ENCODE data around the gene ALAS1. TPM values are rescaled to one million over a fixed set of nuclear protein-coding genes. Genes with fewer than 3 reads are reported as not detected.
A peak's percentile ranks its signal among the peaks of the same experiment; 100 is the strongest.

Gene ALAS1
- total RNA-seq, 1 donor from 2014 or later, result 47.8 TPM

GRCh38 chr3:52228266-52228665 is 30.3 kb downstream of the ALAS1 start:
- no peaks in the 10 kb centered on the region for H3K9me3 Mint-ChIP-seq
- H3K36me3 Mint-ChIP-seq (ENCODE audit: low read depth), result no peaks in the 10 kb centered on the region
- TF ChIP-seq, protein P1, sequence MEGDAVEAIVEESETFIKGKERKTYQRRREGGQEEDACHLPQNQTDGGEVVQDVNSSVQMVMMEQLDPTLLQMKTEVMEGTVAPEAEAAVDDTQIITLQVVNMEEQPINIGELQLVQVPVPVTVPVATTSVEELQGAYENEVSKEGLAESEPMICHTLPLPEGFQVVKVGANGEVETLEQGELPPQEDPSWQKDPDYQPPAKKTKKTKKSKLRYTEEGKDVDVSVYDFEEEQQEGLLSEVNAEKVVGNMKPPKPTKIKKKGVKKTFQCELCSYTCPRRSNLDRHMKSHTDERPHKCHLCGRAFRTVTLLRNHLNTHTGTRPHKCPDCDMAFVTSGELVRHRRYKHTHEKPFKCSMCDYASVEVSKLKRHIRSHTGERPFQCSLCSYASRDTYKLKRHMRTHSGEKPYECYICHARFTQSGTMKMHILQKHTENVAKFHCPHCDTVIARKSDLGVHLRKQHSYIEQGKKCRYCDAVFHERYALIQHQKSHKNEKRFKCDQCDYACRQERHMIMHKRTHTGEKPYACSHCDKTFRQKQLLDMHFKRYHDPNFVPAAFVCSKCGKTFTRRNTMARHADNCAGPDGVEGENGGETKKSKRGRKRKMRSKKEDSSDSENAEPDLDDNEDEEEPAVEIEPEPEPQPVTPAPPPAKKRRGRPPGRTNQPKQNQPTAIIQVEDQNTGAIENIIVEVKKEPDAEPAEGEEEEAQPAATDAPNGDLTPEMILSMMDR (conservative IDR thresholded peaks at IDR 0.05), result no peak
- H3K4me3 Mint-ChIP-seq, result no peak overlapping the region
- H3K27ac Mint-ChIP-seq (ENCODE audit: unreplicated experiment), result no peak overlapping the region
- no peaks in the 10 kb centered on the region for H3K27me3 Mint-ChIP-seq (ENCODE audit: low read depth)
- no peak for DNase-seq (ENCODE audit: low read depth, low spot score)
- no peaks in the 10 kb centered on the region for H3K4me1 Mint-ChIP-seq

DNA sequence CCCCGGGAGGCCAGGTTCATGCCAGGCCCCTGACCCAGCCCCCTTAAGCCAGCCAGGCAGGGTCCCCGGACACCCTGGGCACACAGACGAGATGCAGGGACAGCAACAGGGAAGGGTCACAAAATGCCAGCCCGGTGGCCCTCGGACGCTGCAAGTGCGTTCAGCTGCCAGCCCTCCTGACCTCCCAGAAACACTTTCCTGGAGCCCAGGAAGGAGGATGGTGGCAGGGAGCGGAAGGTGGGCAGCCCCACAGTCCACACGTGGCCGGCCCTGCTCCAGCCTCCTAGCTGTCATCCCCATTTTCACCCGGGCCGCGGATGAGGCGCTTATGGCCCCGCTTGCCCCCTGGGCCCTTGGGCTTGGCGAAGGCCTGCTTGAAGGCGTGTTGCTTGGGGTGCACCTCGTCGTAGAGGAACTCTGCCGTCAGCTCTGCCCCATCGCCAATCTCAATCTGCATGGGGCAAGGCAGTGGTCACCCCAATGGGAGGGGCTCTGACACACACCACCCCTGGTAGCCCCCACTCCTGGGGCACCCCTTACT is 30.9 kb downstream of the ALAS1 start:
- TF ChIP-seq, protein P1 (conservative IDR thresholded peaks at IDR 0.05), result no peak
- DNase-seq (ENCODE audit: low read depth, low spot score), result no peak
- Mint-ChIP-seq H3K36me3 (ENCODE audit: low read depth) (no peaks in the 10 kb centered on the region), H3K4me1 (no peaks in the 10 kb centered on the region), H3K27ac (ENCODE audit: unreplicated experiment) (no peak overlapping the region), H3K4me3 (no peak overlapping the region), H3K9me3 (no peaks in the 10 kb centered on the region), H3K27me3 (ENCODE audit: low read depth) (no peaks in the 10 kb centered on the region)

- TF ChIP-seq, protein P1 (conservative IDR thresholded peaks at IDR 0.05), result no peak
- Mint-ChIP-seq H3K9me3 (no peaks in the 10 kb centered on the region), H3K27ac (ENCODE audit: unreplicated experiment) (no peak overlapping the region), H3K36me3 (ENCODE audit: low read depth) (no peaks in the 10 kb centered on the region), H3K4me1 (no peaks in the 10 kb centered on the region), H3K4me3 (no peak overlapping the region), H3K27me3 (ENCODE audit: low read depth) (no peaks in the 10 kb centered on the region)
- DNase-seq (ENCODE audit: low read depth, low spot score), result no peak
These were observed 31.7 kb downstream of the ALAS1 start for GRCh38 chr3:52229656-52230055.

GRCh38 chr3:52230461-52230860 is 32.5 kb downstream of the ALAS1 start:
- H3K27me3 Mint-ChIP-seq (ENCODE audit: low read depth), result no peaks in the 10 kb centered on the region
- no peak for DNase-seq (ENCODE audit: low read depth, low spot score)
- no peaks in the 10 kb centered on the region for H3K4me1 Mint-ChIP-seq
- no peak overlapping the region for H3K4me3 Mint-ChIP-seq
- H3K9me3 Mint-ChIP-seq, result no peaks in the 10 kb centered on the region
- no peaks in the 10 kb centered on the region for H3K36me3 Mint-ChIP-seq (ENCODE audit: low read depth)
- peak overlapping the region; percentile 27 for H3K27ac Mint-ChIP-seq (ENCODE audit: unreplicated experiment)
- TF ChIP-seq, protein P1 (conservative IDR thresholded peaks at IDR 0.05), result no peak

GRCh38 chr3:52230889-52231499 is 33.0 kb downstream of the ALAS1 start:
- H3K4me1 Mint-ChIP-seq, result no peaks in the 10 kb centered on the region
- TF ChIP-seq, protein P1 (conservative IDR thresholded peaks at IDR 0.05), result no peak
- no peaks in the 10 kb centered on the region for H3K27me3 Mint-ChIP-seq (ENCODE audit: low read depth)
- no peaks in the 10 kb centered on the region for H3K36me3 Mint-ChIP-seq (ENCODE audit: low read depth)
- no peak overlapping the region for H3K27ac Mint-ChIP-seq (ENCODE audit: unreplicated experiment)
- no peaks in the 10 kb centered on the region for H3K9me3 Mint-ChIP-seq
- H3K4me3 Mint-ChIP-seq, result no peak overlapping the region
- DNase-seq (ENCODE audit: low read depth, low spot score), result no peak

All from neural crest cell (in vitro differentiated cells).